Suprapubic skin (tissue), 3 donors: ENCODE data around the gene SLC25A31.

Source experiments
- POLR2A ChIP-seq, 2 donors: fragments of 450-650 bp; IDR thresholded peaks; one replicate each; pipeline ENCODE4 v1.6.1; 2017; ENCODE audit warnings: antibody characterized with exemption in 2 of 2, mild to moderate bottlenecking in 2 of 2, moderate library complexity in 2 of 2
- TF ChIP-seq, protein P1 (sequence below), 2 donors: fragments of 200-600 bp in 1 of 2; fragments of 450-650 bp in 1 of 2; sonication (generic) in 1 of 2; IDR thresholded peaks; one replicate each; pipeline ENCODE4 v1.5.1; 2016 to 2019; ENCODE audit warnings: antibody characterized with exemption in 2 of 2, mild to moderate bottlenecking in 1 of 2, moderate library complexity in 1 of 2

DNA sequence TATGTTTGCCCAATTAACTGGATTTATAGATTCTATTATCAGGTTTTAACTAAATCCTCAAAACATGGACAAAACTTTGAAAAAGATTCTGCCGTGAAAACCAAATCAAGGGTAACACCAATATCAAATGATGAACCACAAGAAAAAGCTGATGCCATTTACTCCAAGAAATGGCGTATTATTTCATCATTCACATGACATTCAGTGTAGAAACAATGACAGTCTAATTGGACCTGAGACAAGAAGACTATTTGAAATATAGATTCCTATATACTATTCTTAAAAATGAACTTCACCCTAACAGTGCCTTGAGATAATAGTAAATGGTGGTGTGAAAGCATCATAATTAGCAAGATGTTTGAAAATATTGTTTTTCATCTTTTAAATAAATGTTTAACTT is 4.8 kb downstream of the SLC25A31 start:
- TF ChIP-seq, protein P1, sequence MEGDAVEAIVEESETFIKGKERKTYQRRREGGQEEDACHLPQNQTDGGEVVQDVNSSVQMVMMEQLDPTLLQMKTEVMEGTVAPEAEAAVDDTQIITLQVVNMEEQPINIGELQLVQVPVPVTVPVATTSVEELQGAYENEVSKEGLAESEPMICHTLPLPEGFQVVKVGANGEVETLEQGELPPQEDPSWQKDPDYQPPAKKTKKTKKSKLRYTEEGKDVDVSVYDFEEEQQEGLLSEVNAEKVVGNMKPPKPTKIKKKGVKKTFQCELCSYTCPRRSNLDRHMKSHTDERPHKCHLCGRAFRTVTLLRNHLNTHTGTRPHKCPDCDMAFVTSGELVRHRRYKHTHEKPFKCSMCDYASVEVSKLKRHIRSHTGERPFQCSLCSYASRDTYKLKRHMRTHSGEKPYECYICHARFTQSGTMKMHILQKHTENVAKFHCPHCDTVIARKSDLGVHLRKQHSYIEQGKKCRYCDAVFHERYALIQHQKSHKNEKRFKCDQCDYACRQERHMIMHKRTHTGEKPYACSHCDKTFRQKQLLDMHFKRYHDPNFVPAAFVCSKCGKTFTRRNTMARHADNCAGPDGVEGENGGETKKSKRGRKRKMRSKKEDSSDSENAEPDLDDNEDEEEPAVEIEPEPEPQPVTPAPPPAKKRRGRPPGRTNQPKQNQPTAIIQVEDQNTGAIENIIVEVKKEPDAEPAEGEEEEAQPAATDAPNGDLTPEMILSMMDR (IDR thresholded peaks at IDR 0.05), result no peak
- TF ChIP-seq POLR2A (IDR thresholded peaks at IDR 0.05), result no peak
